Activated CD4-positive, alpha-beta T cell treated with anti-CD3 and anti-CD28 coated beads, Interleukin-2, amount 50 U/mL, for 1 hour (primary cell): ENCODE results near the gene GZMH.
"Not testable (repeated sequence)": the region's sequence is repeated elsewhere in the genome, so short reads cannot be mapped to it uniquely, and the experiment has no call there.

Experiments
- DNase-seq: peaks from one replicate; pipeline ENCODE4 v3.0.0-alpha.2; 2020

Gene GZMH

GRCh38 chr14:24609655-24610344 lies at the start of gene GZMH:
GZMH (minus strand) TSS chr14:24609685; CDS start chr14:24609613, 72 bp downstream.
- DNase-seq = no peak

DNA sequence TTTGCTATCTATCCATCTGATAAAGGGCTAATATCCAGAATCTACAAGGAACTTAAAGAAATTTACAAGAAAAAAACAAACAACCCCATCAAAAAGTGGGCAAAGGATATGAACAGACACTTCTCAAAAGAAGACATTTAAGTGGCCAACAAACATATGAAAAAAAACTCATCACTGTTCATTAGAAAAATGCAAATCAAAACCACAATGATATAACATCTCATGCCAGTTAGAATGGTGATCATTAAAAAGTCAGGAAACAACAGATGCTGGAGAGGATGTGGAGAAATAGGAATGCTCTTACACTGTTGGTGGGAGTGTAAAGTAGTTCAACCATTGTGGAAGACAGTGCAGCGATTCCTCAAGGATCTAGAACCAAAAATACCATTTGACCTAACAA lies 38.9 kb upstream of the GZMH start:
- DNase-seq = not testable (repeated sequence)

DNA sequence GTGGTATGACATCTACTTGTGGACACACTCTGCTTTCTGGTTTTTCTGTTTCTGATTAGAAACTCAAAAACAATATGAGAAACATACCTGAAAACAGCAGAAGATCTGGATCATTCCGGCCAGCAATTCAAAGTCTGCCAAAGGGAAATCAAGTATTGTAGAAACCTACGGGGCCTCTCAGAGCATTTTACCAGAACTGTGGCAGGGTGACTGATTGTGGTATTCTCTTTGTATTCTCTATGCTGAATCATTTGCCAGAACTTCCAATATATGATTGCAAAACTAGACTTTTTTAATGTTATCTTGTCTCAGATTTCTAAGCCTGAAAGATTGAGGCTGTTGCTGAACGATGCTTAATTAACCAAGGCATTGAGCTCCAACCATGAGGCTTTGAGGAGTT lies 30.4 kb upstream of the GZMH start:
- no peak for DNase-seq

GRCh38 chr14:24639270-24639669 lies 29.8 kb upstream of the GZMH start:
- DNase-seq = no peak

- no peak for DNase-seq
Observed at GRCh38 chr14:24634158-24634557, 24.7 kb upstream of the GZMH start, which contains the start of gene GZMB. GZMB (minus strand) TSS chr14:24634190; CDS start chr14:24634160, 30 bp downstream.

DNA sequence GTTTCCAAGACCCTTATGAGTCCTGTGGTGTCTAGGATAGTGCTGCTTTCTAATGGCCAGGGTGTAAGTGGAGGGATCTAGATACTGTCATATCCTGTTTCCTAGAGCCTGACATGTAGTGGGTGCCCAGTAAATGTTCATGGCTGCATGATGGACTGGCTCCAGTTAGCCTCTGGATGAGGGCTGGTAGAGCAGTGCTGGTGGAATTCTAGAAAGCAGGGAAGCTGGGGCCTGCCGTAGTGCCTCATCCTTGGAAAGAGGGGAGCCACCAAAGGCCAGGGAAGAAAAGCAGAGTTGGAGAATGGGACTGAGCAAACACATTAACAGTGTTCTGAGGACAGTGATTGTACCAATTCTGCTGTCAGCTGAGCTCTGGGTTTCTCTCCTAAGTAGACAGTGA lies 23.9 kb upstream of the GZMH start:
- DNase-seq = no peak

GRCh38 chr14:24632761-24633160 lies 23.3 kb upstream of the GZMH start:
- DNase-seq = no peak

DNA sequence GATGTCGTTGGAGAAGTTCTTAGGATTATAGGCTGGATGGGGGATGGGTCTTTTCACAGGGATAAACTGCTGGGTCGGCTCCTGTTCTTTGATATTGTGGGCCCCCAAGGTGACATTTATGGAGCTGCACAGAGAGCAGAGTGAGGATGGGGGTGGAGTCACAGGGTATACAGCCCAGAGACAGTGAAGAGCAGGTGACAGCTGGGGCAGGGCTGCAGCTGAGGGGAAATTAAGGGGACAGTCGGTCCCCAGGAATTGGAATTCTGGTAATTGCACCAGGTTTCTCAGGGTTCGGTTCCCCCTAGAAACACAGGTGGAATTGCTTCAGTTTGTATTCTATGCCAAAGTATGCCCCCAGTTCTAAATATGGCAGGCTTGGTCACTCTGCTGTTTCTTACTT lies 22.9 kb upstream of the GZMH start:
- no peak for DNase-seq

DNA sequence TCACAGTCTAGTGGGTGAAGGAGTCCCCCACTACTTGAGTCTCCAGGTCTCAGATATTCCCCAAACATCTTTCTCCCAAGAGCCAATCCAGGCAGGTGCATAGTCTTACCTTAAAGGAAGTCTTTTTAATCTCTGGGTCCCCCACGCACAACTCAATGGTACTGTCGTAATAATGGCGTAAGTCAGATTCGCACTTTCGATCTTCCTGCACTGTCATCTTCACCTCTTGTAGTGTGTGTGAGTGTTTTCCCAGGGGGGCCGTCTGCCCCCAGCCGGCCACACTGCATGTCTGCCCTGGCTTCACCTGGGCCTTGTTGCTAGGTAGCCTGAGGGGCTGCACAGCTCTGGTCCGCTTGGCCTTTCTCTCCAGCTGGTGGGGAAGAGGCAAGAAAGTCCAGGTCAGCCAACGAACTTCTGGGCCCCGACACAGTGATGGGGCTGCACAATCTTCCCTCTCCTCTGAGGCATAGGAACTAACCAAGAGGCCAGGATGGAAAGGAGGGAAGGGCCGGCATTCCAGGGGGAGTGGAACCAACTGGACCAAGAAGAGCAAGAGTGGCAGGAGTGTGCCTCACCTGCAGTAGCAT lies 22.4 kb upstream of the GZMH start:
- DNase-seq = no peak

DNA sequence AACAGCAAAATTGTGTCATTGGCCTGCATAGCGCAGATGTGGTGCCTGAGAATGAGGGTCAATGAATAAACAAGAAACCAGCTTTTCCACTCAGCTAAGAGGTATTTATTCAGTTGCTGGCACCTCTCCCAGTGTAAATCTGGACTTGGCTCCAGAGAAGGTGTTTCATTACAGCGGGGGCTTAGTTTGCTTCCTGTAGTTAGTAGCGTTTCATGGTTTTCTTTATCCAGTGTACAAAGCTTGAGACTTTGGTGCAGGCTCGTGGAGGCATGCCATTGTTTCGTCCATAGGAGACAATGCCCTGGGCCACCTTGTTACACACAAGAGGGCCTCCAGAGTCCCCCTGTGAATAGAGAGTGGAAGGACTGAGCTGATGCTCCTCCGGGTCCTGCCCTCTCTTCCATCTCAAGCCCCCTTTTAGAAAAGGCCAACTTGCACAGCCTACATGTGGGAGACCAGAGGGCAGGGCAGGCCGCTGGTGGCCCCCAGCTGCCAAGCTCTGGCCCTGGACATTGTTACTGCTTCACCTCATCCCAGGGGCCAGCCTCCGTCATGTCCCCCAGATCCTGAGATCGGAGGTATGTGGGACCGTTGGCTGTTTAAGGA lies 21.5 kb upstream of the GZMH start:
- DNase-seq = no peak

- DNase-seq = no peak
Observed at GRCh38 chr14:24630087-24630871, 20.8 kb upstream of the GZMH start.

GRCh38 chr14:24629521-24629920 lies 20.0 kb upstream of the GZMH start:
- DNase-seq = no peak

DNA sequence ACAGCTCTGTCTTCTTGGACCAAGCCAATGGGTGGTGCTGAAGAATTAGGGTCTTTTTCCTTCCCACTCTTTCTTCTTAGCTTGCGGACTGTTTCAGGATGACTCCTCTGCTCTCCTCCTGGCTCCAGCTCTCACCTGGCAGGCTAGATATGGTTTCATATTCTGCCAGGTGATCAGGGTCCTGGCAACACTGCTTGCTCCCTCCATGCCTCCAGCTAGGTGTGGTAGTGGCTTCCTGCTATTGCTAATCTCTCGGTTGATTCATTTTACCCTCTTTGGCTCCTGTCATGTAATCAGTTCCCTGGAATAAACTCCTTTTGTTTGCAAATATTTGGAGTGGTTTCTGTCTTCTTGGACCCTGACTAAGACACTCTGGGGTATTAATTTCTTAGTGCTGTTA lies 4.3 kb upstream of the GZMH start:
- no peak for DNase-seq

- no peak for DNase-seq
Observed at GRCh38 chr14:24613241-24613640, 3.8 kb upstream of the GZMH start.

DNA sequence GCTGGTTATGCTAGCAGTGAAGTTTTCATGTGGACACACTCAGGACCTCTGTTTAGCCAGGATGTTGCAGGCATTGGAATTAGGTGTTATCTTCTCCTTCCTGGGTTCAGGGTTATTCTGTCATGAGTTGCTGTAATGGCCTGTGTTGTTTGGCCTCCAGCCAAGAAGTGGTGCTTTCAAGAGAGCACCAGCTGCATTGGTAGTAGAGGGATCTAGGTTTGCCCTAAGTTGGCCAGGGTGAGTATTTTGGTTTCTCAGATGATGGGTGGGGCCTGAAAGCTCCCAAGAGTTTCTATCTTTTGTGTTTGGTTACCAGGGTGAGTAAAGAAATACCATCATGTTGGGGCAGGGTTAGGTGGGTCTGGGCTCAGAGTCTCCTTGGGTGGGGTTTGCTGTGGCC lies 2.7 kb upstream of the GZMH start:
- DNase-seq = no peak

DNA sequence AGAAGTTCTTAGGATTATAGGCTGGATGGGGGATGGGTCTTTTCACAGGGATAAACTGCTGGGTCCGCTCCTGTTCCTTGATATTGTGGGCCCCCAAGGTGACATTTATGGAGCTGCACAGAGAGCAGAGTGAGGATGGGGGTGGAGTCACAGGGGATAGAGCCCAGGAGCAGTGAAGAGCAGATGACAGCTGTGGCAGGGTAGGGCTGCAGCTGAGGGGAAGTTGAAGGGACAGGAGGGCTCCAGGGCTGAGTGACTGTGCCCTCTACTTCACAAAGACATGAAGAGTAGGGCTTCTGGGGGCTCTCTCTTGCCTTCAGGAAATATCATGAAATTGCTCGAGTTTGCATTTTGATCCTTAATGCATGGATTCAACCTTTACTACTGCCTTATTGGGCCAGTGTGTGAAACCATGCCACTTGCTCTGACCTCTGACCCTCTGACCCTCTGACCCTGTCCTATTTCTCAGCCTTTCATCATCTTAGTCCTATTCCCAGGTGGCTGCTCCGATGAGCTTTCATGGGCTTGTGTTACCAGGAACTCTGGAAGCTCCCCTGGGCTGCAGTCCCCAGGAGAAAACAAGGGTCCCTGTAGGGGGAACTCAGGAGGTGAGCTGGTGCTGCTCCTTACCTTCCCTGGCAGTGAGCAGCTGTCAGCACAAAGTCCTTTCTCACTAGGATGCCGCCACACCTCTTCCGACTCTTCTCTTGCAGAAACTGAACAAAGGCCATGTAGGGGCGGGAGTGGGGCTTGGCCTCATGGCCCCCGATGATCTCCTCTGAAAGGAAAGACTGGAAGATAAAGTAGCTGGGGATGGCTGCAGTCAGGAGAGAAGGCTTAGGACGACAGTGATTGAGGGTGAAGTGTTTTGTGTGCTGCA lies 1.6 kb downstream of the GZMH start:
- DNase-seq = no peak

GRCh38 chr14:24607081-24607480 lies 2.4 kb downstream of the GZMH start:
- no peak for DNase-seq

DNA sequence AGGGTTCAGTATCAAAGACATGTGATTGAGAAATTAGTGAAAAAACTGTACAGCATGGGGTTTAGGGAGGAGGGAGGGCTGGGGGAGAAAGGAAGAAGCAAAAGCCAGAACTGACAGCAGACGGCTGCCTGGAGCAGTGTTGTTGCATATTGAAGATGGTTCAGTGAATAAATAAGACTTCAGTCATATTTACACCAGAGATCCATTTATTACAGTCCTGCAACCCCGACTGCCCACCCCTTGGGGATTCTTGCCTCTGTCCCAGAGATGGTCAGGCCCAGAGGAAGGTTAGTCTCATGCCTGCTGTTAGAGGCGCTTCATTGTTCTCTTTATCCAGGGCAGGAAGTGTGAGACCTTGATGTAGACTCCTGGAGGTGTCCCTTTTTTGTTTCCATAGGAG lies 3.2 kb downstream of the GZMH start:
- no peak for DNase-seq

- peak; percentile 58 for DNase-seq
Observed at GRCh38 chr14:24605435-24606190, 3.9 kb downstream of the GZMH start.

- DNase-seq = no peak
Observed at GRCh38 chr14:24597403-24597802, 12.1 kb downstream of the GZMH start.

GRCh38 chr14:24595073-24595808 lies 14.2 kb downstream of the GZMH start:
- no peak for DNase-seq
